Measurements from ENCODE around the gene TOB2.

GRCh38 chr22:41436322-41437113, 10.1 kb downstream of the TOB2 start:
- no peak for TF ChIP-seq POLR2AphosphoS5 (IDR thresholded peaks at IDR 0.05; ENCODE audit: low read depth, low read length)
- no peak for TF ChIP-seq POLR2A (IDR thresholded peaks at IDR 0.05; ENCODE audit: low read depth, low read length)
